OCI-LY3 (cell line): ENCODE measurements around the gene ASPN.

ENCODE experiments used
- CTCF ChIP-seq: fragments of 200-600, 300-600 bp; sonication (generic); IDR thresholded peaks from 2 replicates; pipeline ENCODE4 v1.5.1; 2014; ENCODE audit warnings: antibody characterized with exemption, low read length, low read depth
- EZH2phosphoT487 ChIP-seq: fragments of 200-600 bp; shearing (Covaris generic); IDR thresholded peaks from 2 replicates; pipeline ENCODE4 v1.6.1; 2018; ENCODE audit warnings: antibody characterized with exemption, mixed run types, low read depth

- TF ChIP-seq CTCF, result no peak
- TF ChIP-seq EZH2phosphoT487, result no peak
These were observed 2.3 kb upstream of the ASPN start for GRCh38 chr9:92484563-92484962.
